Right lobe of liver (tissue), 6 donors: Measurements from ENCODE around the gene ATP11B. TPM values are rescaled to one million over a fixed set of nuclear protein-coding genes. Genes with fewer than 3 reads are reported as not detected.

ENCODE experiments used
- ATAC-seq, 4 donors: fragments of 200-7000 bp; cut with Tn5 transposase; one replicate each; pipeline ENCODE4 v1.9.1; 2020; ENCODE audit warnings: mild to moderate bottlenecking in 4 of 4, moderate library complexity in 4 of 4
- DNase-seq, 3 donors: peaks; one replicate each; pipeline ENCODE4 v3.0.0-alpha.2; 2020
- H3K27ac ChIP-seq, 3 donors: fragments of 200-600 bp; one replicate each; pipeline ENCODE4 v1.8.0; 2022
- H3K27me3 ChIP-seq, 2 donors: fragments of 200-600 bp; one replicate each; pipeline ENCODE4 v1.8.0; 2022
- H3K36me3 ChIP-seq, 4 donors: fragments of 200-600 bp; sonication (generic) in 1 of 4; one replicate each; pipeline versions ENCODE4 v1.5.1 to v1.8.0; 2017 to 2022; ENCODE audit warnings: control low read depth in 1 of 4
- H3K4me1 ChIP-seq, 4 donors: fragments of 200-600 bp; sonication (generic) in 1 of 4; one replicate each; pipeline versions ENCODE4 v1.5.1 to v1.8.0; 2017 to 2022; ENCODE audit warnings: control low read depth in 1 of 4
- H3K4me3 ChIP-seq, 3 donors: fragments of 200-600 bp; one replicate each; pipeline ENCODE4 v1.8.0; 2022
- H3K9me3 ChIP-seq, 4 donors: fragments of 200-600 bp; sonication (generic) in 1 of 4; one replicate each; pipeline versions ENCODE4 v1.5.1 to v1.8.0; 2017 to 2022; ENCODE audit warnings: control low read depth in 1 of 4
- POLR2A ChIP-seq: fragments of 450-650 bp; IDR thresholded peaks from one replicate; pipeline ENCODE4 v1.6.1; 2017; ENCODE audit warnings: antibody characterized with exemption, mild to moderate bottlenecking
- WGBS: methylation state at CpG from one replicate; pipeline ENCODE4 v1.1.6; 2018; ENCODE audit warnings: low coverage, low lambda C conversion rate; ENCODE audit not compliant: insufficient coverage; ENCODE audit errors: missing lambda C conversion rate; 5-methylcytosine and 5-hydroxymethylcytosine counted together
- intact Hi-C, 2 donors: fragments of 100-400 bp; cut with DNase I; formaldehyde crosslinking; loops; one replicate each; pipeline versions ENCODE4 v1.11.2 to v1.14.1; 2022
- total RNA-seq, 6 experiments: library from RNA; depleted of rRNA in 2 of 6; stranded (reverse); fragments of >200 nt in 2 of 6; fragmentation: NEBNext Ultra II Directional in 3 of 6; extraction: Animal tissue kit (Norgen Biotek cat#: 25700) in 3 of 6; gene quantifications; one replicate each; pipeline versions ENCODE4 v1.1.0 to v1.2.4, GENCODE V29; 2016 to 2023
- TF ChIP-seq, protein P1 (sequence below), 4 donors: fragments of 200-600 bp in 3 of 4; fragments of 450-650 bp in 1 of 4; IDR thresholded peaks; one replicate each; pipeline versions ENCODE4 v1.5.1 to v1.8.0; 2016 to 2022; ENCODE audit warnings: antibody characterized with exemption in 4 of 4, mild to moderate bottlenecking in 2 of 4
- donor health status: DM: no; HTN: yes; CAD: no.
- donor health status: DM: no; HTN: no; CAD: no.
- donor health status: DM: no; HTN: no; CAD: no.
- donor health status: DM: no; HTN: yes; CAD: no.
- donor health status: DM: no; HTN: yes; CAD: no.

Gene ATP11B
- total RNA-seq, 6 experiments from 2014 or later: 25.1 to 36.3 (median 27.8) TPM

DNA sequence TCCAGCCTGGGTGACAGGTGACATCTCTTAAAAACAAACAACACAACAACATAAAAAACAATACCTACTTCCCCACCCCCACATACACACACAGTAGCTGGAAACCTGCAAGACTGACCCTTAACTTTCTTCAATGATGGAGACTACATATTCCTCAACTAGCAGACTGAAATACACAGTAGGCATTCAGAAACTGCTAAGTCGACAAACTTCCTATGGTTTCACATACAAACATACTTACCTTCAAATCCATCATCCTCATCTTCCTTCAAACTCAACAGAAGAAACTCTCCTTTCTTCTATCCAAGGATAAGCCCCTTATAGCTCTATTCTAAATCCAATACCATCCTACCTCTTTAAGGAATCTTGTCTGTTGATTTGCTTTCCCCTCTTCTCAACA, 156.4 kb downstream of the ATP11B start:
- TF ChIP-seq, protein P1, sequence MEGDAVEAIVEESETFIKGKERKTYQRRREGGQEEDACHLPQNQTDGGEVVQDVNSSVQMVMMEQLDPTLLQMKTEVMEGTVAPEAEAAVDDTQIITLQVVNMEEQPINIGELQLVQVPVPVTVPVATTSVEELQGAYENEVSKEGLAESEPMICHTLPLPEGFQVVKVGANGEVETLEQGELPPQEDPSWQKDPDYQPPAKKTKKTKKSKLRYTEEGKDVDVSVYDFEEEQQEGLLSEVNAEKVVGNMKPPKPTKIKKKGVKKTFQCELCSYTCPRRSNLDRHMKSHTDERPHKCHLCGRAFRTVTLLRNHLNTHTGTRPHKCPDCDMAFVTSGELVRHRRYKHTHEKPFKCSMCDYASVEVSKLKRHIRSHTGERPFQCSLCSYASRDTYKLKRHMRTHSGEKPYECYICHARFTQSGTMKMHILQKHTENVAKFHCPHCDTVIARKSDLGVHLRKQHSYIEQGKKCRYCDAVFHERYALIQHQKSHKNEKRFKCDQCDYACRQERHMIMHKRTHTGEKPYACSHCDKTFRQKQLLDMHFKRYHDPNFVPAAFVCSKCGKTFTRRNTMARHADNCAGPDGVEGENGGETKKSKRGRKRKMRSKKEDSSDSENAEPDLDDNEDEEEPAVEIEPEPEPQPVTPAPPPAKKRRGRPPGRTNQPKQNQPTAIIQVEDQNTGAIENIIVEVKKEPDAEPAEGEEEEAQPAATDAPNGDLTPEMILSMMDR (IDR thresholded peaks at IDR 0.05): no peak
- TF ChIP-seq POLR2A: no peak
- Histone ChIP-seq H3K36me3 (peaks cover 0 to 13% (median under 1%) of the 10 kb centered on the region in 4 donors), H3K27me3 (no peaks in the 10 kb centered on the region), H3K4me3 (no peak overlapping the region), H3K27ac (no peak overlapping the region), H3K9me3 (no peaks in the 10 kb centered on the region), H3K4me1 (peaks cover 0 to 10% (median 0%) of the 10 kb centered on the region in 4 donors)
- intact Hi-C loops: no loop called here
- ATAC-seq: no peak
- no peak for DNase-seq
- 100% methylated on average over 1 of the region's 1 CpG for WGBS

DNA sequence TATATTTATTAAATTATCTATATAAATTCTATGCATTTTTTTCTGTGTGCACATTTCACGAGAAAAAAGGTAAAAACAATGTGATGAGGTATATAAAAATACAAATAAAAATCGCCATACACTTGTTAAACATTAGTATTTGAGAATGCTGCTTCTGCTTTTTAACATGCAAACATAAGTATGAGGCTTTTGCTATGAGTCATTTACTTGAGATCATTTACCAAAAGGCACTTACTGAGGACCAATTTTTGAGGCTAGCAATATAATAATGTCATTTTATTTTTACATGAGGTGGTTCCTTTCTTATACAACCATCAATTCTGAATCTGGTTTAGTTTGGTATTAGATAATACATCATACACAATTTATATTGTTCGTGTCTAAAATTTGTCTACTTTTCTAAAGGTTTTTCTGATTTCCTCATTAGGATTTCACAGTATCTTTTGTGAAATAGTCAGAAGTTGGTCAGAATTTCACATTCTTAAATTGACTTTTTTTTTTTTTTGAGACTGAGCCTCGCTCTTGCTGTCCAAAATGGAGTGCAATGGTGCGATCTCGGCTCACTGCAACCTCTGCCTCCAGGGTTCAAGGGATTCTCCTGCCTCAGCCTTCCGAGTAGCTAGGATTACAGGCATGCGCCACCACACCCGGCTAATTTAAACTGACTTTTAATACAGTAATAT, 161.4 kb downstream of the ATP11B start:
- ATAC-seq (no peak), DNase-seq (no peak)
- no peaks in the 10 kb centered on the region for H3K9me3 ChIP-seq
- H3K4me3 ChIP-seq: no peak overlapping the region
- H3K4me1 ChIP-seq: peaks cover 0 to 10% (median 0%) of the 10 kb centered on the region in 4 donors
- WGBS: 87% methylated on average over 9 of the region's 9 CpGs
- no peaks in the 10 kb centered on the region for H3K27me3 ChIP-seq
- H3K36me3 ChIP-seq: peaks cover 0 to 5% (median 0%) of the 10 kb centered on the region in 4 donors
- intact Hi-C loops: no loop called here
- no peak overlapping the region for H3K27ac ChIP-seq
- no peak for TF ChIP-seq POLR2A
- TF ChIP-seq, protein P1 (IDR thresholded peaks at IDR 0.05): no peak

DNA sequence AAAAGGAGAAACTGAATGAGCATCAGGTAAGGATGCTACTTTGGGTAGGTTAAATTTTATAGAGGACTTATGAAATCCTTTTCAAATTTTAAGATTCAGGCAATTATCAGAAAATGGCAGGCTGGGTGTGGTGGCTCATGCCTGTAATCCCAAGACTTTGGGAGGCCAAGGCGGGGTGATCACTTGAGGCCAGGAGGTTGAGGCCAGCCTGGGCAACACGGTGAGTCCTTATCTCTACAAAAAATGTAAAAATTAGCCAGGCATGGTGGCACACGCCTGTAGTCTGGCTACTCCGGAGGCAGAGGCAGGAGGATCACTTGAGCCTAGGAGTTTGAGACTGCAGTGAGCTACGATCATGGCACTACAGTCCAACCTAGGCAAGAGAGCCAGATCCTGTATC, 163.9 kb downstream of the ATP11B start:
- no peak for ATAC-seq
- intact Hi-C loops: no loop called here

DNA sequence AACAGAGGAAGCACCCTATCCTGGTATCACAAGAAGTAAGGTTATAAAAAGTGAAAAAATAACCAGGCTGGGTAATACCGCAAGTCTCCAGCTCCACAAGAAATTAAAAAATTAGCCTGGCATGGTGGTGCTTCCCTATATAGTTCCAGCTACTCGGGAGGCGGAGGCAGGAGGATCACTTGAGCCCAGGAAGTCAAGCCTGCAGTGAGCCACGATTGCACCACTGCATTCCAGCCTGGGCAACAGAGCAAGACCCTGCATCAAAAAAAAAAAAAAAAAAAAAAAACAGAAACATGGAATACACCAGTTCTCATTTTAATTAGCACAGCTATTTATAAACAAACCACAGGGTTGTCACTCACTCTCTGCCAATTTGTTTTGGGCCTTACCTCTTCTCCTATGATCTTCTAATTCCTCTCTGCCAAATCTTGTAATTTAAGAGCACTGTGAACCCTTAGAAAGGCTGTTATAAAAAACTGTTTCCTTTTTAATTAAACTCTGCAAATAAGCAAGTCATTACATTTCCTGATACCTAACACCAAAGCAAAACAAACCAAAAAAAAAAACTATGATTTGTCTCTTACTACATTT, 164.5 kb downstream of the ATP11B start:
- TF ChIP-seq, protein P1 (IDR thresholded peaks at IDR 0.05): no peak
- no peak for TF ChIP-seq POLR2A
- WGBS: 100% methylated on average over 3 of the region's 4 CpGs
- H3K4me1 ChIP-seq: peaks cover 0 to 28% (median 2%) of the 10 kb centered on the region in 4 donors
- no peak overlapping the region for H3K4me3 ChIP-seq
- H3K27me3 ChIP-seq: no peaks in the 10 kb centered on the region
- peaks cover 0 to 5% (median 0%) of the 10 kb centered on the region in 4 donors for H3K36me3 ChIP-seq
- DNase-seq (no peak), ATAC-seq (no peak)
- no peaks in the 10 kb centered on the region for H3K9me3 ChIP-seq
- H3K27ac ChIP-seq: no peak overlapping the region
- intact Hi-C loops: no loop called here

More for the DNA sequence above, 163.9 kb downstream of the ATP11B start:
- no peak overlapping the region for H3K4me3 ChIP-seq
- peaks cover 0 to 5% (median 0%) of the 10 kb centered on the region in 4 donors for H3K36me3 ChIP-seq
- no peak for TF ChIP-seq POLR2A
- TF ChIP-seq, protein P1 (IDR thresholded peaks at IDR 0.05): no peak
- WGBS: 91% methylated on average over 5 of the region's 5 CpGs
- no peak overlapping the region for H3K27ac ChIP-seq
- no peaks in the 10 kb centered on the region for H3K27me3 ChIP-seq
- H3K4me1 ChIP-seq: peaks cover 0 to 25% (median 2%) of the 10 kb centered on the region in 4 donors
- no peaks in the 10 kb centered on the region for H3K9me3 ChIP-seq
- no peak for DNase-seq
